Rectal smooth muscle tissue (tissue), 1 donor: ENCODE data around the gene CACNB1.
"Not testable (repeated sequence)": the region's sequence is repeated elsewhere in the genome, so short reads cannot be mapped to it uniquely, and the experiment has no call there.

Source experiments
- H3K27ac ChIP-seq: one replicate; pipeline ENCODE4 v1.7.0; 2013; ENCODE audit warnings: low read depth, low read length, inconsistent platforms
- H3K27me3 ChIP-seq: one replicate; pipeline ENCODE4 v1.7.0; 2013; ENCODE audit warnings: low read length; ENCODE audit not compliant: control insufficient read depth, insufficient read depth
- H3K36me3 ChIP-seq: one replicate; pipeline ENCODE4 v1.7.0; 2013; ENCODE audit warnings: low read length; ENCODE audit not compliant: control insufficient read depth, insufficient read depth
- H3K4me1 ChIP-seq: one replicate; pipeline ENCODE4 v1.7.0; 2013; ENCODE audit warnings: low read length; ENCODE audit not compliant: control insufficient read depth, insufficient read depth
- H3K4me3 ChIP-seq: one replicate; pipeline ENCODE4 v1.7.0; 2013; ENCODE audit warnings: low read length
- H3K9ac ChIP-seq: one replicate; pipeline ENCODE4 v1.7.0; 2013; ENCODE audit warnings: low read length

The CACNB1 gene

DNA sequence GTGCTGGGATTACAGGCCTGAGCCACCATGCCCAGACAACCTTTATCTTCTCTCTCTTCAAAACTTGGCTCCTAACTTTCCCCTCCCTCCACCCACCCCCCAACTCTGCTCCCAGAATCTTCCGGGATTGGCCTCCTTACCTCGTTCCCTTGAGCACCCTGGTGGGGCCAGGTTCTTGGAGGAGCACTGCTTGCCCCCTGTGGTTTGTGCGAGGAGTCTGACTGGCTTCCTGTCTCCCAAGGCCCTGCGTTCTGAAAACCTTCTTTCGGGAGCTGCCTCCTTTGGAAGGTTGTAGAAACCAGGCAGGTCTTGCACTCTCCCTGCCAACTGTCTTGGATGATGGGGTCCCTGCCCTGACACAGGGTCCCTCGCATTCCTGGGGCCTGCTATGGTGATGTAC lies 65.9 kb downstream of the CACNB1 start:
- Histone ChIP-seq H3K4me1 (no peaks in the 10 kb centered on the region), H3K4me3 (no peak overlapping the region), H3K36me3 (no peaks in the 10 kb centered on the region), H3K27me3 (no peaks in the 10 kb centered on the region), H3K9ac (no peak overlapping the region), H3K27ac (no peak overlapping the region)

- no peaks in the 10 kb centered on the region for H3K36me3 ChIP-seq
- no peaks in the 10 kb centered on the region for H3K27me3 ChIP-seq
- no peak overlapping the region for H3K9ac ChIP-seq
- no peak overlapping the region for H3K4me3 ChIP-seq
- no peak overlapping the region for H3K27ac ChIP-seq
- H3K4me1 ChIP-seq = no peaks in the 10 kb centered on the region
Measured at GRCh38 chr17:39130205-39130604, 67.3 kb downstream of the CACNB1 start.

DNA sequence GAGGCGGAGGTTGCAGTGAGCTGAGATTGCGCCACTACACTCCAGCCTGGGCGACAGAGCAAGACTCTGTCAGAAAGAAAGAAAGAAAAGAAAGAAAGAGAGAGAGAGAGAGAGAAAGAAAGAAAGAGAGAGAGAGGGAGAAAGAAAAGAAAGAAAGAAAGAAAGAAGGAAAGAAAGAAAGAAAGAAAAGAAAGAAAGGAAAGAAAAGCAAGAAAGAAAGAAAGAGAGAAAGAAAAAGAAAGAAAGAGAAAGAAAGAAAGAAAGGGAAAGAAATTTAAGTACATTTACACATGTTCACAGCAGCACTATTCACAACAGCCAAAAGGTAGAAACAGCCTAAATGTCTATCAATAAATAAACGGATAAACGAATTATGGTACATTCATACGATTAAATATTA lies 67.9 kb downstream of the CACNB1 start:
- not testable (repeated sequence) for H3K27ac ChIP-seq, H3K36me3 ChIP-seq, H3K9ac ChIP-seq, H3K4me1 ChIP-seq, H3K4me3 ChIP-seq, H3K27me3 ChIP-seq

GRCh38 chr17:39126436-39126835 lies 71.0 kb downstream of the CACNB1 start:
- Histone ChIP-seq H3K4me3 (no peak overlapping the region), H3K27me3 (no peaks in the 10 kb centered on the region), H3K36me3 (no peaks in the 10 kb centered on the region), H3K27ac (no peak overlapping the region), H3K9ac (no peak overlapping the region), H3K4me1 (no peaks in the 10 kb centered on the region)

DNA sequence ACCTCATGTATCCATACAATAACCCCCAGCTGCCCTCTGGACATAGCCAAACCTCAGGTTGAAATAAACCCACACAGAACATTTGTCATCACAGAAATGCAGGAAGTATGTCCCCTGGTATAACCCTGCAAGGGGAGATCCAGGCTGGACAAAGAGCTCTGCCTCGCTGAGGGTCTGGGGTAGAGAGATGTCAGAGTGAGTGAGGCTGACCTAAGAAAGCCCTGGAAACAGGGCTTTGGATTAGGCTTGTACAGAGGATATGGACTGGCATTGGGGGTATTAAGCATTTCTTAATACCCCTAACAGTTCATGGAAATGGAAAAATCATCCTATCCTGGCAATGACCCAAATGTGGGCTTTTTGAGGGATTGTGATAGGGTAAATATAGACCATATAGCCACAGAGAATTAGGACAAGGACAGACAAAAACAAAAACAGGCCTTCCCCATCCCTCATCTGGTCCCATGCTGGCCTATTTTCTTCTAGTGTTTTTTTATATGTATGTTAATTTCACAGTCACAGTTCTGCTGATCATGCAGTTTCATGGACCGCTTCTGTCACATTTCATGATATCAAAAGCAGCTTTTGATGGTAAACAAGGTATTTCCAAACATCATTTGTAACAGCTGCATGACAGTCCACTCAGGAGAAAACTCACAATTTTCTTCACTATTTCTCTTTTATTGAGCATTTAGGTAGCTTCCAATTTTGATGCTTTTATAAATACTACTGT lies 72.2 kb downstream of the CACNB1 start:
- Histone ChIP-seq H3K27me3 (no peaks in the 10 kb centered on the region), H3K36me3 (no peaks in the 10 kb centered on the region), H3K27ac (no peak overlapping the region), H3K9ac (no peak overlapping the region), H3K4me1 (no peaks in the 10 kb centered on the region), H3K4me3 (no peak overlapping the region)

DNA sequence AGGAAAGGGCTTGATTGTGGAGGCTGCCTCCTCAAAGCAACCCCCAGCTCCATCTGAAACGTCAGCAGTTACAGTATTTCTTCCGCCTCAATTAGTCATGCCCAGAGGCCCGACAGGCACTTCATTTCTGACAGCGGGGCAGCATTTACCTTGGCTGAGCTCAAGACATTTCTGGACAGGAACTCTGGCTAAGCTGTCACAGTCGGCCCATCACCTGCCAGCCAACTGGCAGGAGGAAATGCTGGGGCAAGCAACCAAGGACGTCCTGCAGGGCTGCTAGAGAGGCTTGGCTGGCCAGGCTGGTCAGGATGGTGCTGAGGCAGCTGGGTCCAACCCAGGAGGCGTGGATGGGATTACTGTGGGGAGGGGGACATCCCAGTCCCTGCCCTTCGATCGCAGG lies 73.8 kb downstream of the CACNB1 start:
- Histone ChIP-seq H3K27me3 (no peaks in the 10 kb centered on the region), H3K36me3 (no peaks in the 10 kb centered on the region), H3K4me1 (no peaks in the 10 kb centered on the region), H3K9ac (no peak overlapping the region), H3K27ac (no peak overlapping the region), H3K4me3 (no peak overlapping the region)
